Measurements from ENCODE around the gene CELA2B. TPM values are rescaled to one million over a fixed set of nuclear protein-coding genes. Genes with fewer than 3 reads are reported as not detected.

CELA2B gene
- total RNA-seq, 4 donors from 2014 or later, result not detected

GRCh38 chr1:15524283-15525049, 48.6 kb downstream of the CELA2B start:
- Histone ChIP-seq H3K4me1 (peaks cover 28 to 35% of the 10 kb centered on the region in 2 donors), H3K27ac (peak overlapping the region; percentile 94 to 99 (median 98)), H3K4me3 (replicated peaks in 1 of 3) (peak overlapping the region in 1 of 3 donors; percentile 65), H3K36me3 (no peaks in the 10 kb centered on the region), H3K27me3 (no peaks in the 10 kb centered on the region), H3K9me3 (no peaks in the 10 kb centered on the region)
- DNase-seq, result peak; percentile 100
- 0 to 4% methylated on average over 2 to 11 of the region's 88 CpGs for WGBS, 2 donors
- TF ChIP-seq CTCF (IDR thresholded peaks at IDR 0.05) (no peak), POLR2A (IDR thresholded peaks at IDR 0.05) (peak in 1 of 2 donors; percentile 2)
- intact Hi-C loops (cut with DNase I), result no loop called here

- Histone ChIP-seq H3K4me3 (replicated peaks in 1 of 3) (peak overlapping the region in 2 of 3 donors; percentile 43 to 46), H3K4me1 (peaks cover 28 to 35% of the 10 kb centered on the region in 2 donors), H3K36me3 (peaks cover 0 to 2% of the 10 kb centered on the region in 2 donors), H3K9me3 (no peaks in the 10 kb centered on the region), H3K27ac (peak overlapping the region; percentile 92 to 98 (median 94)), H3K27me3 (no peaks in the 10 kb centered on the region)
- intact Hi-C loops (cut with DNase I), result no loop called here
- TF ChIP-seq CTCF (IDR thresholded peaks at IDR 0.05) (no peak), POLR2A (IDR thresholded peaks at IDR 0.05) (peak in 1 of 2 donors; percentile 51)
- DNase-seq, result peak; percentile 99 to 100
- WGBS, 2 donors, result 2% methylated on average over 22 to 38 of the region's 40 CpGs
Observed at GRCh38 chr1:15525050-15526020, 49.4 kb downstream of the CELA2B start.

GRCh38 chr1:15526021-15526489, 50.2 kb downstream of the CELA2B start:
- 7 to 9% methylated on average over 9 of the region's 9 CpGs for WGBS, 2 donors
- DNase-seq, result peak; percentile 51 to 61
- intact Hi-C loops (cut with DNase I), result no loop called here

GRCh38 chr1:15526490-15527339, 50.8 kb downstream of the CELA2B start, which contains the start of gene DNAJC16:
Gene DNAJC16, plus strand, starts transcription at chr1:15526848. Its CDS starts 2,258 bp downstream, at chr1:15529106.
- Histone ChIP-seq H3K4me1 (peaks cover 28% of the 10 kb centered on the region in 2 donors), H3K27me3 (no peaks in the 10 kb centered on the region)

More at GRCh38 chr1:15526021-15526489, 50.2 kb downstream of the CELA2B start:
- TF ChIP-seq POLR2A (IDR thresholded peaks at IDR 0.05), result no peak
- no peaks in the 10 kb centered on the region for H3K27me3 ChIP-seq
- no peaks in the 10 kb centered on the region for H3K9me3 ChIP-seq
- H3K4me3 ChIP-seq (replicated peaks in 1 of 3), result peak overlapping the region in 2 of 3 donors; percentile 13 to 46
- H3K4me1 ChIP-seq, result peaks cover 28 to 35% of the 10 kb centered on the region in 2 donors
- H3K36me3 ChIP-seq, result peaks cover 0 to 4% of the 10 kb centered on the region in 2 donors
- peak overlapping the region; percentile 92 to 98 (median 94) for H3K27ac ChIP-seq

More at GRCh38 chr1:15526490-15527339, 50.8 kb downstream of the CELA2B start, which contains the start of gene DNAJC16:
- peak in 3 of 6 experiments; percentile 9 to 20 (median 18) for TF ChIP-seq CTCF (IDR thresholded peaks at IDR 0.05)
- TF ChIP-seq POLR2A (IDR thresholded peaks at IDR 0.05), result peak in 1 of 2 donors; percentile 84
- DNase-seq, result peak; percentile 99
- WGBS, 2 donors, result 0% methylated on average over 12 to 36 of the region's 65 CpGs
- Histone ChIP-seq H3K4me3 (replicated peaks in 1 of 3) (peak within 1 kb of the TSS; percentile 72 to 100 (median 82)), H3K9me3 (no peaks in the 10 kb centered on the region), H3K36me3 (peaks cover 0 to 4% of the 10 kb centered on the region in 2 donors), H3K27ac (peak within 1 kb of the TSS; percentile 92 to 98 (median 94))
- intact Hi-C loops (cut with DNase I), result no loop called here
